HepG2 (cell line): ENCODE results near the gene DPH2. TPM values are rescaled to one million over a fixed set of nuclear protein-coding genes. Genes with fewer than 3 reads are reported as not detected.
A peak's percentile ranks its signal among the peaks of the same experiment; 100 is the strongest.

Source experiments
- BCL6 ChIP-seq: IDR thresholded peaks from 2 replicates; pipeline ENCODE4 v1.6.1; 2016; ENCODE audit warnings: missing genetic modification reagents, missing compliant biosample characterization
- DMTF1 ChIP-seq: sonication (generic); formaldehyde crosslinking; IDR thresholded peaks from 2 replicates; pipeline ENCODE4 v1.4.0; 2020; ENCODE audit warnings: mild to moderate bottlenecking, missing genetic modification reagents
- GRHL1 ChIP-seq: sonication (generic); formaldehyde crosslinking; conservative IDR thresholded peaks from 2 replicates; pipeline ENCODE4 v1.8.0; 2022; ENCODE audit warnings: missing genetic modification reagents
- GTF2F1 ChIP-seq: fragments of 150-350 bp; IDR thresholded peaks from 2 replicates; pipeline ENCODE4 v1.6.1; 2014; ENCODE audit warnings: low read length
- KAT7 ChIP-seq: IDR thresholded peaks from 2 replicates; pipeline ENCODE4 v1.6.1; 2018; ENCODE audit warnings: borderline replicate concordance, missing compliant biosample characterization
- MAX ChIP-seq: IDR thresholded peaks from 2 replicates; pipeline ENCODE4 v1.6.1; 2012; ENCODE audit warnings: inconsistent platforms
- MNT ChIP-seq: fragments of 450-650 bp; IDR thresholded peaks from 2 replicates; pipeline ENCODE4 v1.6.1; 2016
- NFE2L1 ChIP-seq: sonication (generic); formaldehyde crosslinking; IDR thresholded peaks from 2 replicates; pipeline ENCODE4 v1.4.0; 2020; ENCODE audit warnings: missing genetic modification reagents, mild to moderate bottlenecking, borderline replicate concordance
- PBX3 ChIP-seq: sonication (generic); formaldehyde crosslinking; IDR thresholded peaks from 2 replicates; pipeline ENCODE4 v1.8.1; 2023; ENCODE audit warnings: missing genetic modification reagents, inconsistent platforms, borderline replicate concordance
- STAT6 ChIP-seq: sonication (generic); formaldehyde crosslinking; IDR thresholded peaks from 2 replicates; pipeline ENCODE4 v1.4.0; 2020; ENCODE audit warnings: missing genetic modification reagents, mild to moderate bottlenecking, borderline replicate concordance
- TERF1 ChIP-seq: sonication (generic); formaldehyde crosslinking; IDR thresholded peaks from 2 replicates; pipeline ENCODE4 v1.8.0; 2022; ENCODE audit warnings: mild to moderate bottlenecking, missing genetic modification reagents, moderate library complexity
- XRCC5 ChIP-seq: fragments of 200-400 bp; formaldehyde crosslinking; optimal IDR thresholded peaks from 2 replicates; pipeline ENCODE3; 2017; ENCODE audit warnings: mild to moderate bottlenecking, low read length
- ZBTB25 ChIP-seq: IDR thresholded peaks from 2 replicates; pipeline ENCODE4 v1.6.1; 2018; ENCODE audit warnings: missing genetic modification reagents
- ZFP90 ChIP-seq: sonication (generic); formaldehyde crosslinking; IDR thresholded peaks from 2 replicates; pipeline ENCODE4 v1.8.0; 2022; ENCODE audit warnings: missing genetic modification reagents, mild to moderate bottlenecking, inconsistent platforms, borderline replicate concordance
- ZMYM2 ChIP-seq: sonication (generic); formaldehyde crosslinking; IDR thresholded peaks from 2 replicates; pipeline ENCODE4 v1.8.0; 2022; ENCODE audit warnings: mild to moderate bottlenecking, missing genetic modification reagents
- polyA plus RNA-seq, 8 experiments: library from polyadenylated mRNA; depleted of rRNA in 3 of 8; stranded (reverse) in 7 of 8; unstranded in 1 of 8; fragments of >200 nt; fragmentation: Illumina TruSeq in 4 of 8; extraction: Trizol in 4 of 8; gene quantifications; 2 replicates each; pipeline versions ENCODE4 v1.2.1 to v1.2.3, GENCODE V29; 2011 to 2016; ENCODE audit warnings: low read depth in 4 of 8, missing spikeins in 1 of 8, mixed read lengths in 1 of 8; ENCODE audit not compliant: insufficient read depth in 1 of 8
- total RNA-seq, 5 experiments: library from RNA; depleted of rRNA; stranded (reverse); fragments of >200 nt; fragmentation: Illumina TruSeq; extraction: Trizol; gene quantifications; 2 replicates each; pipeline ENCODE4 v1.2.3, GENCODE V29; 2016; ENCODE audit warnings: low read depth in 1 of 5

Gene DPH2
- total and polyA plus RNA-seq, 2 of the 13 experiments (the other 11 are each of a cell fraction or from before 2014, with no cell fraction given), result 32.2 to 38.3 TPM

GRCh38 chr1:43946236-43947060, 23.4 kb upstream of the DPH2 start, which contains the start of gene IPO13 (continued):
- peak; percentile 25; the same call in 1 of the 2 replicates for TF ChIP-seq KAT7
- no peak for TF ChIP-seq TERF1 (CRISPR knock-in tag)
- no peak for TF ChIP-seq GRHL1 (CRISPR knock-in tag)
- TF ChIP-seq NFE2L1 (CRISPR knock-in tag), result no peak
- TF ChIP-seq STAT6 (CRISPR knock-in tag), result peak; percentile 91; the same call in 1 of the 2 replicates
- no peak for TF ChIP-seq GTF2F1
- TF ChIP-seq DMTF1, result 0 out of 2 replicates have a peak, but pooled peaks have one; percentile 85
- peak; percentile 79 for TF ChIP-seq ZBTB25
- TF ChIP-seq ZFP90 (CRISPR knock-in tag), result no peak; the same call in 1 of the 2 replicates
- TF ChIP-seq PBX3 (CRISPR knock-in tag), result 0 out of 2 replicates have a peak, but pooled peaks have one; percentile 49
- peak; percentile 99 for TF ChIP-seq MAX
- TF ChIP-seq MNT, result peak; percentile 90
- TF ChIP-seq BCL6, result peak; percentile 59
- TF ChIP-seq XRCC5, result peak; percentile 98
- no peak for TF ChIP-seq ZMYM2
